CD4-positive, alpha-beta T cell treated with Interleukin-4 for 4 hours (primary cell): ENCODE results near the gene SLC25A21.
"Not testable (repeated sequence)": the region's sequence is repeated elsewhere in the genome, so short reads cannot be mapped to it uniquely, and the experiment has no call there.

ENCODE experiments used
- DNase-seq: peaks from one replicate; pipeline ENCODE4 v3.0.0-alpha.2; 2020

Gene SLC25A21

GRCh38 chr14:37185670-37186069 lies 13.3 kb upstream of the SLC25A21 start:
- DNase-seq: no peak

GRCh38 chr14:37184520-37184919 lies 12.1 kb upstream of the SLC25A21 start:
- DNase-seq: not testable (repeated sequence)

GRCh38 chr14:37181441-37181840 lies 9.0 kb upstream of the SLC25A21 start:
- DNase-seq: no peak

GRCh38 chr14:37180886-37181285 lies 8.5 kb upstream of the SLC25A21 start:
- DNase-seq: not testable (repeated sequence)

- no peak for DNase-seq
These were observed 7.6 kb upstream of the SLC25A21 start for GRCh38 chr14:37179896-37180502.

GRCh38 chr14:37172936-37173614 lies 669 bp upstream of the SLC25A21 start:
- no peak for DNase-seq

- no peak for DNase-seq
These were observed 755 bp downstream of the SLC25A21 start for GRCh38 chr14:37171678-37172023.

- no peak for DNase-seq
These were observed 1.4 kb downstream of the SLC25A21 start for GRCh38 chr14:37170993-37171392.

- no peak for DNase-seq
These were observed 2.2 kb downstream of the SLC25A21 start for GRCh38 chr14:37170237-37170636.

GRCh38 chr14:37168721-37169120 lies 3.7 kb downstream of the SLC25A21 start:
- DNase-seq: no peak

- no peak for DNase-seq
These were observed 5.0 kb downstream of the SLC25A21 start for GRCh38 chr14:37167151-37168047.

GRCh38 chr14:37165794-37166193 lies 6.6 kb downstream of the SLC25A21 start:
- no peak for DNase-seq

GRCh38 chr14:37162307-37162706 lies 10.1 kb downstream of the SLC25A21 start:
- DNase-seq: not testable (repeated sequence)

GRCh38 chr14:37157987-37158386 lies 14.4 kb downstream of the SLC25A21 start:
- DNase-seq: no peak

GRCh38 chr14:37153483-37153882 lies 18.9 kb downstream of the SLC25A21 start:
- DNase-seq: no peak

GRCh38 chr14:37153005-37153404 lies 19.4 kb downstream of the SLC25A21 start:
- DNase-seq: no peak

- DNase-seq: no peak
These were observed 22.0 kb downstream of the SLC25A21 start for GRCh38 chr14:37150414-37150813.

GRCh38 chr14:37147310-37147880 lies 25.0 kb downstream of the SLC25A21 start:
- DNase-seq: no peak

- DNase-seq: not testable (repeated sequence)
These were observed 26.0 kb downstream of the SLC25A21 start for GRCh38 chr14:37146438-37146837.

- no peak for DNase-seq
These were observed 27.0 kb downstream of the SLC25A21 start for GRCh38 chr14:37145395-37145794.

GRCh38 chr14:37144729-37145363 lies 27.6 kb downstream of the SLC25A21 start:
- DNase-seq: no peak

GRCh38 chr14:37143475-37143874 lies 28.9 kb downstream of the SLC25A21 start:
- DNase-seq: no peak

GRCh38 chr14:37142835-37143401 lies 29.5 kb downstream of the SLC25A21 start:
- no peak for DNase-seq
